Measurements from ENCODE around the gene DENND2C.

DENND2C gene

GRCh38 chr1:114671939-114672275 is 2.1 kb upstream of the DENND2C start:
- no peak for DNase-seq

GRCh38 chr1:114671011-114671938 is 1.4 kb upstream of the DENND2C start:
- DNase-seq: peak; percentile 7

- peak; percentile 90 for DNase-seq
Measured at GRCh38 chr1:114670083-114671010, 498 bp upstream of the DENND2C start.

- peak; percentile 2 for DNase-seq
Measured at GRCh38 chr1:114668784-114669561, 876 bp downstream of the DENND2C start.

GRCh38 chr1:114668373-114668772 is 1.5 kb downstream of the DENND2C start:
- no peak for DNase-seq

GRCh38 chr1:114666954-114667353 is 2.9 kb downstream of the DENND2C start:
- DNase-seq: no peak

GRCh38 chr1:114660238-114660637 is 9.6 kb downstream of the DENND2C start:
- no peak for DNase-seq

- no peak for DNase-seq
Measured at GRCh38 chr1:114651893-114652292, 18.0 kb downstream of the DENND2C start.

GRCh38 chr1:114648503-114648902 is 21.3 kb downstream of the DENND2C start:
- no peak for DNase-seq

GRCh38 chr1:114641377-114641776 is 28.5 kb downstream of the DENND2C start:
- no peak for DNase-seq

- DNase-seq: no peak
Measured at GRCh38 chr1:114638910-114639309, 30.9 kb downstream of the DENND2C start.

GRCh38 chr1:114632427-114632826 is 37.4 kb downstream of the DENND2C start:
- DNase-seq: no peak

GRCh38 chr1:114627107-114627506 is 42.7 kb downstream of the DENND2C start:
- no peak for DNase-seq

GRCh38 chr1:114623364-114623763 is 46.5 kb downstream of the DENND2C start:
- no peak for DNase-seq

- no peak for DNase-seq
Measured at GRCh38 chr1:114620419-114620818, 49.4 kb downstream of the DENND2C start.

GRCh38 chr1:114618606-114619005 is 51.2 kb downstream of the DENND2C start:
- DNase-seq: no peak

GRCh38 chr1:114610546-114611245 is 59.2 kb downstream of the DENND2C start:
- no peak for DNase-seq

- peak; percentile 0 for DNase-seq
Measured at GRCh38 chr1:114609826-114610225, 60.0 kb downstream of the DENND2C start.

GRCh38 chr1:114609026-114609425 is 60.8 kb downstream of the DENND2C start:
- DNase-seq: no peak

GRCh38 chr1:114607223-114607622 is 62.6 kb downstream of the DENND2C start:
- no peak for DNase-seq

- no peak for DNase-seq
Measured at GRCh38 chr1:114597949-114598348, 71.9 kb downstream of the DENND2C start.

- no peak for DNase-seq
Measured at GRCh38 chr1:114595602-114596001, 74.2 kb downstream of the DENND2C start.
